ENCODE measurements around the gene CBS.
"Not testable (repeated sequence)": the region's sequence is repeated elsewhere in the genome, so short reads cannot be mapped to it uniquely, and the experiment has no call there.

- TF ChIP-seq, protein P1, sequence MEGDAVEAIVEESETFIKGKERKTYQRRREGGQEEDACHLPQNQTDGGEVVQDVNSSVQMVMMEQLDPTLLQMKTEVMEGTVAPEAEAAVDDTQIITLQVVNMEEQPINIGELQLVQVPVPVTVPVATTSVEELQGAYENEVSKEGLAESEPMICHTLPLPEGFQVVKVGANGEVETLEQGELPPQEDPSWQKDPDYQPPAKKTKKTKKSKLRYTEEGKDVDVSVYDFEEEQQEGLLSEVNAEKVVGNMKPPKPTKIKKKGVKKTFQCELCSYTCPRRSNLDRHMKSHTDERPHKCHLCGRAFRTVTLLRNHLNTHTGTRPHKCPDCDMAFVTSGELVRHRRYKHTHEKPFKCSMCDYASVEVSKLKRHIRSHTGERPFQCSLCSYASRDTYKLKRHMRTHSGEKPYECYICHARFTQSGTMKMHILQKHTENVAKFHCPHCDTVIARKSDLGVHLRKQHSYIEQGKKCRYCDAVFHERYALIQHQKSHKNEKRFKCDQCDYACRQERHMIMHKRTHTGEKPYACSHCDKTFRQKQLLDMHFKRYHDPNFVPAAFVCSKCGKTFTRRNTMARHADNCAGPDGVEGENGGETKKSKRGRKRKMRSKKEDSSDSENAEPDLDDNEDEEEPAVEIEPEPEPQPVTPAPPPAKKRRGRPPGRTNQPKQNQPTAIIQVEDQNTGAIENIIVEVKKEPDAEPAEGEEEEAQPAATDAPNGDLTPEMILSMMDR (IDR thresholded peaks at IDR 0.05) = not testable (repeated sequence)
- TF ChIP-seq POLR2A, EP300 (IDR thresholded peaks at IDR 0.05): not testable (repeated sequence)
Observed at GRCh38 chr21:43074401-43075169, 1.1 kb downstream of the CBS start.

Measured in sigmoid colon (tissue), 4 donors.